Upper lobe of left lung (tissue), 6 donors: ENCODE data around the gene IGFN1. TPM values are rescaled to one million over a fixed set of nuclear protein-coding genes. Genes with fewer than 3 reads are reported as not detected.
A peak's percentile ranks its signal among the peaks of the same experiment; 100 is the strongest.

Experiments
- ATAC-seq, 2 donors: fragments of 200-7000 bp; cut with Tn5 transposase; one replicate each; pipeline ENCODE4 v1.9.1; 2022; ENCODE audit warnings: mild to moderate bottlenecking in 2 of 2, moderate library complexity in 2 of 2; ENCODE audit not compliant: low FRiP score in 2 of 2
- DNase-seq, 2 donors: peaks; one replicate each; pipeline ENCODE4 v3.0.0-alpha.2; 2019 to 2020
- H3K27ac ChIP-seq, 4 donors: fragments of 200-600 bp; sonication (generic); one replicate each; pipeline ENCODE4 v1.5.1; 2016 to 2019
- H3K27me3 ChIP-seq, 4 donors: fragments of 200-600 bp; sonication (generic); one replicate each; pipeline ENCODE4 v1.5.1; 2017 to 2019
- H3K36me3 ChIP-seq, 4 donors: fragments of 200-600 bp; sonication (generic); one replicate each; pipeline ENCODE4 v1.5.1; 2016 to 2019
- H3K4me1 ChIP-seq, 4 donors: fragments of 200-600 bp; sonication (generic); one replicate each; pipeline ENCODE4 v1.5.1; 2018 to 2019
- H3K4me3 ChIP-seq, 4 donors: fragments of 200-600 bp; sonication (generic); one replicate each; pipeline ENCODE4 v1.5.1; 2017 to 2019; ENCODE audit warnings: mild to moderate bottlenecking in 2 of 4, moderate library complexity in 1 of 4
- H3K9me3 ChIP-seq, 4 donors: fragments of 200-600 bp; sonication (generic); one replicate each; pipeline ENCODE4 v1.5.1; 2018 to 2019
- CTCF ChIP-seq, 6 experiments: fragments of 450-650 bp in 4 of 6; fragments of 200-600 bp in 2 of 6; sonication (generic) in 2 of 6; IDR thresholded peaks; one replicate each; pipeline ENCODE4 v1.5.1; 2016 to 2019; ENCODE audit warnings: antibody characterized with exemption in 6 of 6
- EP300 ChIP-seq, 4 donors: sonication (generic); formaldehyde crosslinking; IDR thresholded peaks; one replicate each; pipeline ENCODE4 v1.5.1; 2017; ENCODE audit warnings: antibody characterized with exemption in 4 of 4, control low read depth in 2 of 4
- POLR2A ChIP-seq, 4 donors: fragments of 450-650 bp; IDR thresholded peaks; one replicate each; pipeline ENCODE4 v1.5.1; 2016 to 2017; ENCODE audit warnings: antibody characterized with exemption in 4 of 4, mild to moderate bottlenecking in 2 of 4
- POLR2AphosphoS5 ChIP-seq, 2 donors: sonication (generic); formaldehyde crosslinking; IDR thresholded peaks; one replicate each; pipeline ENCODE4 v1.5.1; 2017; ENCODE audit warnings: antibody characterized with exemption in 2 of 2
- WGBS, 2 donors: methylation state at CpG; one replicate each; pipeline ENCODE4 v1.1.5; 2017 to 2018; 5-methylcytosine and 5-hydroxymethylcytosine counted together
- total RNA-seq, 6 donors: library from RNA; depleted of rRNA in 4 of 6; stranded (reverse); fragments of >200 nt in 4 of 6; gene quantifications; one replicate each; pipeline versions ENCODE4 v1.1.0 to v1.2.1, GENCODE V29; 2016 to 2021
- donor health status: DM: no; HTN: no; CAD: no; lungs with moderate emphysema.
- donor health status: DM: no; HTN: yes; CAD: no; lungs with severe emphysema.

Gene IGFN1
- total RNA-seq, 6 donors from 2014 or later: 0.11 to 6.3 (median 0.79) TPM; not detected in 2

- 41 to 48% methylated on average over 9 of the region's 9 CpGs for WGBS, 2 donors
- no peaks in the 10 kb centered on the region for H3K27me3 ChIP-seq
- TF ChIP-seq EP300 (IDR thresholded peaks at IDR 0.05) (no peak), CTCF (IDR thresholded peaks at IDR 0.05) (peak in 5 of 6 experiments; percentile 33 to 61 (median 46))
- H3K9me3 ChIP-seq: no peaks in the 10 kb centered on the region
- no peaks in the 10 kb centered on the region for H3K36me3 ChIP-seq
- peak overlapping the region in 1 of 4 donors; percentile 11 for H3K27ac ChIP-seq
- ATAC-seq (peak; percentile 55 to 79), DNase-seq (peak in 1 of 2 donors; percentile 54)
- H3K4me3 ChIP-seq: no peak overlapping the region
- H3K4me1 ChIP-seq: peaks cover 0 to 6% (median 0%) of the 10 kb centered on the region in 4 donors
Measured at GRCh38 chr1:201184307-201185122, 6.1 kb upstream of the IGFN1 start.

- Histone ChIP-seq H3K27me3 (no peaks in the 10 kb centered on the region), H3K9me3 (no peaks in the 10 kb centered on the region), H3K27ac (no peak overlapping the region), H3K4me1 (peaks cover 0 to 6% (median 0%) of the 10 kb centered on the region in 4 donors), H3K4me3 (no peak overlapping the region), H3K36me3 (no peaks in the 10 kb centered on the region)
- DNase-seq (no peak), ATAC-seq (no peak)
- 51 to 70% methylated on average over 2 to 3 of the region's 3 CpGs for WGBS, 2 donors
- no peak for TF ChIP-seq EP300 (IDR thresholded peaks at IDR 0.05)
- no peak for TF ChIP-seq POLR2A (IDR thresholded peaks at IDR 0.05)
- TF ChIP-seq CTCF (IDR thresholded peaks at IDR 0.05): peak in 1 of 6 experiments; percentile 22
- TF ChIP-seq POLR2AphosphoS5 (IDR thresholded peaks at IDR 0.05): no peak
Measured at GRCh38 chr1:201185123-201185453, 5.5 kb upstream of the IGFN1 start.

- Histone ChIP-seq H3K9me3 (no peaks in the 10 kb centered on the region), H3K36me3 (no peaks in the 10 kb centered on the region), H3K4me3 (no peak overlapping the region), H3K27me3 (no peaks in the 10 kb centered on the region), H3K4me1 (peaks cover 0 to 6% (median 0%) of the 10 kb centered on the region in 4 donors), H3K27ac (no peak overlapping the region)
- TF ChIP-seq POLR2A (IDR thresholded peaks at IDR 0.05): no peak
- no peak for TF ChIP-seq POLR2AphosphoS5 (IDR thresholded peaks at IDR 0.05)
- TF ChIP-seq CTCF (IDR thresholded peaks at IDR 0.05): no peak
- TF ChIP-seq EP300 (IDR thresholded peaks at IDR 0.05): no peak
- DNase-seq: no peak
- 85 to 86% methylated on average over 3 to 5 of the region's 5 CpGs for WGBS, 2 donors
- no peak for ATAC-seq
Measured at GRCh38 chr1:201185527-201186128, 5.0 kb upstream of the IGFN1 start.

- 73 to 74% methylated on average over 3 of the region's 3 CpGs for WGBS, 2 donors
- Histone ChIP-seq H3K4me3 (no peak overlapping the region), H3K9me3 (no peaks in the 10 kb centered on the region), H3K36me3 (no peaks in the 10 kb centered on the region), H3K4me1 (peaks cover 0 to 6% (median 0%) of the 10 kb centered on the region in 4 donors), H3K27ac (no peak overlapping the region), H3K27me3 (no peaks in the 10 kb centered on the region)
- DNase-seq (no peak), ATAC-seq (no peak)
- TF ChIP-seq EP300 (IDR thresholded peaks at IDR 0.05) (no peak), CTCF (IDR thresholded peaks at IDR 0.05) (no peak), POLR2AphosphoS5 (IDR thresholded peaks at IDR 0.05) (no peak), POLR2A (IDR thresholded peaks at IDR 0.05) (no peak)
Measured at GRCh38 chr1:201186192-201186591, 4.4 kb upstream of the IGFN1 start.
